H9 (cell line): ENCODE measurements around the gene NLRP13. TPM values are rescaled to one million over a fixed set of nuclear protein-coding genes. Genes with fewer than 3 reads are reported as not detected.

Experiments
- DNase-seq: peaks from one replicate; pipeline ENCODE4 v3.0.0-alpha.2; 2017
- H2AFZ ChIP-seq: one replicate; pipeline ENCODE4 v1.6.1; 2013; ENCODE audit warnings: mild to moderate bottlenecking, low read length, control low read depth, moderate library complexity
- H2AK5ac ChIP-seq: 2 replicates; pipeline ENCODE4 v1.6.1; 2013; ENCODE audit warnings: low read length, control low read depth, mixed read lengths; ENCODE audit not compliant: insufficient read length
- H2BK120ac ChIP-seq: one replicate; pipeline ENCODE4 v1.6.1; 2013; ENCODE audit warnings: low read depth, mild to moderate bottlenecking, low read length, control low read depth, inconsistent platforms; ENCODE audit not compliant: poor library complexity, severe bottlenecking
- H2BK12ac ChIP-seq: 2 replicates; pipeline ENCODE4 v1.6.1; 2013; ENCODE audit warnings: low read length, control low read depth, mixed read lengths, low read depth; ENCODE audit not compliant: insufficient read length
- H2BK15ac ChIP-seq: 2 replicates; pipeline ENCODE4 v1.6.1; 2013; ENCODE audit warnings: low read depth, low read length, control low read depth
- H2BK20ac ChIP-seq: one replicate; pipeline ENCODE4 v1.6.1; 2013; ENCODE audit warnings: low read depth, mild to moderate bottlenecking, low read length, control low read depth, inconsistent platforms; ENCODE audit not compliant: poor library complexity, severe bottlenecking
- H2BK5ac ChIP-seq: 2 replicates; pipeline ENCODE4 v1.6.1; 2013; ENCODE audit warnings: low read length, control low read depth, mixed read lengths; ENCODE audit not compliant: insufficient read length
- H3K14ac ChIP-seq: 2 replicates; pipeline ENCODE4 v1.6.1; 2013; ENCODE audit warnings: low read length, control low read depth; ENCODE audit not compliant: insufficient read depth
- H3K18ac ChIP-seq: 2 replicates; pipeline ENCODE4 v1.6.1; 2013; ENCODE audit warnings: low read depth, mild to moderate bottlenecking, mixed read lengths, low read length, control low read depth; ENCODE audit not compliant: insufficient read length
- H3K23ac ChIP-seq: 2 replicates; pipeline ENCODE4 v1.6.1; 2013; ENCODE audit warnings: low read length, control low read depth, mixed read lengths, low read depth; ENCODE audit not compliant: insufficient read length
- H3K23me2 ChIP-seq: 2 replicates; pipeline ENCODE4 v1.6.1; 2013; ENCODE audit warnings: low read depth, mild to moderate bottlenecking, mixed read lengths, low read length, control low read depth; ENCODE audit not compliant: insufficient read length, poor library complexity, severe bottlenecking
- H3K27ac ChIP-seq: 2 replicates; pipeline ENCODE4 v1.5.1; 2013; ENCODE audit warnings: low read length, control low read depth, mixed read lengths, low read depth; ENCODE audit not compliant: insufficient read length
- H3K27me3 ChIP-seq: 2 replicates; pipeline ENCODE4 v1.6.1; 2013; ENCODE audit warnings: low read length, control low read depth, inconsistent platforms; ENCODE audit not compliant: insufficient read depth
- H3K4ac ChIP-seq: 2 replicates; pipeline ENCODE4 v1.6.1; 2013; ENCODE audit warnings: low read depth, mild to moderate bottlenecking, control low read depth, inconsistent platforms, low read length, moderate library complexity
- H3K4me1 ChIP-seq: 2 replicates; pipeline ENCODE4 v1.6.1; 2013; ENCODE audit warnings: low read length, control low read depth, inconsistent platforms; ENCODE audit not compliant: insufficient read depth
- H3K4me2 ChIP-seq: 2 replicates; pipeline ENCODE4 v1.6.1; 2013; ENCODE audit warnings: low read length, control low read depth, mixed read lengths; ENCODE audit not compliant: insufficient read length, insufficient read depth
- H3K56ac ChIP-seq: 2 replicates; pipeline ENCODE4 v1.6.1; 2013; ENCODE audit warnings: low read depth, mild to moderate bottlenecking, mixed read lengths, low read length, control low read depth; ENCODE audit not compliant: insufficient read length
- H3K79me1 ChIP-seq: 2 replicates; pipeline ENCODE4 v1.6.1; 2013; ENCODE audit warnings: low read depth, mild to moderate bottlenecking, moderate library complexity, low read length, control low read depth, inconsistent platforms; ENCODE audit not compliant: insufficient read depth, poor library complexity, severe bottlenecking
- H3K79me2 ChIP-seq: 2 replicates; pipeline ENCODE4 v1.6.1; 2013; ENCODE audit warnings: low read length, control low read depth, inconsistent platforms; ENCODE audit not compliant: insufficient read depth
- H3K9ac ChIP-seq: 2 replicates; pipeline ENCODE4 v1.6.1; 2013; ENCODE audit warnings: low read length, control low read depth, mixed read lengths; ENCODE audit not compliant: insufficient read length; ENCODE audit errors: extremely low read depth
- H3K9me3 ChIP-seq: one replicate; pipeline ENCODE4 v1.6.1; 2013; ENCODE audit warnings: low read depth, low read length, inconsistent platforms; ENCODE audit not compliant: control insufficient read depth
- H3T11ph ChIP-seq: one replicate; pipeline ENCODE4 v1.6.1; 2013; ENCODE audit warnings: mild to moderate bottlenecking, low read length, control low read depth, inconsistent platforms
- H4K20me1 ChIP-seq: one replicate; pipeline ENCODE4 v1.6.1; 2013; ENCODE audit not compliant: control insufficient read depth, insufficient read length, insufficient read depth
- H4K5ac ChIP-seq: 2 replicates; pipeline ENCODE4 v1.6.1; 2013; ENCODE audit warnings: low read depth, mild to moderate bottlenecking, mixed read lengths, low read length, control low read depth; ENCODE audit not compliant: insufficient read length
- H4K8ac ChIP-seq: replicated peaks from 2 replicates; pipeline ENCODE4 v1.6.1; 2013; ENCODE audit warnings: low read length, control low read depth, mixed read lengths, low read depth; ENCODE audit not compliant: insufficient read length
- H4K91ac ChIP-seq: 2 replicates; pipeline ENCODE4 v1.6.1; 2013; ENCODE audit warnings: low read depth, mild to moderate bottlenecking, moderate library complexity, mixed read lengths, low read length, control low read depth; ENCODE audit not compliant: insufficient read length
- H3K27ac Mint-ChIP-seq, 3 experiments: 2 replicates in 2 of 3; 3 replicates in 1 of 3; pipeline ENCODE4 v1.8.0; 2020 to 2021; ENCODE audit warnings: mixed read lengths in 3 of 3, mild to moderate bottlenecking in 1 of 3, moderate library complexity in 1 of 3
- H3K27me3 Mint-ChIP-seq: 2 replicates; pipeline ENCODE4 v1.8.0; 2021; ENCODE audit warnings: low read depth, mild to moderate bottlenecking, moderate library complexity, mixed read lengths
- H3K36me3 Mint-ChIP-seq, 3 experiments: 2 replicates in 2 of 3; 3 replicates in 1 of 3; pipeline ENCODE4 v1.8.0; 2020 to 2021; ENCODE audit warnings: low read depth in 3 of 3, mixed read lengths in 3 of 3; ENCODE audit not compliant: insufficient read depth in 1 of 3
- H3K4me1 Mint-ChIP-seq, 2 experiments: 2 replicates each; pipeline ENCODE4 v1.8.0; 2020; ENCODE audit warnings: mixed read lengths in 2 of 2
- H3K4me3 Mint-ChIP-seq, 2 experiments: 2 replicates in 1 of 2; 3 replicates in 1 of 2; pipeline ENCODE4 v1.8.0; 2020 to 2021; ENCODE audit warnings: mild to moderate bottlenecking in 2 of 2, mixed read lengths in 2 of 2, moderate library complexity in 1 of 2
- H3K9me3 Mint-ChIP-seq, 2 experiments: 2 replicates in 1 of 2; 3 replicates in 1 of 2; pipeline ENCODE4 v1.8.0; 2020; ENCODE audit warnings: mild to moderate bottlenecking in 2 of 2, mixed read lengths in 2 of 2, moderate library complexity in 1 of 2
- CTCF ChIP-seq: fragments of 200-600 bp; sonication (generic); conservative IDR thresholded peaks from 3 replicates; pipeline ENCODE4 v1.8.0; 2021; ENCODE audit warnings: antibody characterized with exemption, mild to moderate bottlenecking
- WGBS: extraction: QIAGEN DNeasy Blood & Tissue Kit; methylation state at CpG from one replicate; pipeline ENCODE4 v1.1.7; 2013; ENCODE audit warnings: missing lambda C conversion rate, low lambda C conversion rate, mixed read lengths; ENCODE audit not compliant: insufficient read length; ENCODE audit errors: extremely low coverage; 5-methylcytosine and 5-hydroxymethylcytosine counted together
- total RNA-seq: library from RNA; stranded (reverse); gene quantifications from 2 replicates; pipeline ENCODE4 v1.2.1, GENCODE V29; 2021

The NLRP13 gene
- total RNA-seq, 1 experiment from 2014 or later = not detected

GRCh38 chr19:55858401-55858800 is 73.7 kb downstream of the NLRP13 start:
- Histone ChIP-seq H2AFZ (no peak overlapping the region), H3K27ac (no peak overlapping the region), H3T11ph (no peak overlapping the region), H2AK5ac (no peak overlapping the region), H2BK12ac (no peak overlapping the region), H2BK20ac (no peak overlapping the region), H3K56ac (no peak overlapping the region), H4K8ac (no peak overlapping the region), H3K4me2 (no peak overlapping the region), H3K9me3 (peaks cover 90% of the 10 kb centered on the region), H3K9ac (no peak overlapping the region), H4K20me1 (no peaks in the 10 kb centered on the region), H3K27me3 (no peaks in the 10 kb centered on the region), H3K23ac (no peak overlapping the region), H3K4ac (no peak overlapping the region), H2BK5ac (no peak overlapping the region), H3K79me1 (no peaks in the 10 kb centered on the region), H2BK15ac (no peak overlapping the region), H3K23me2 (no peaks in the 10 kb centered on the region), H2BK120ac (no peak overlapping the region), H4K5ac (no peak overlapping the region), H3K4me1 (no peaks in the 10 kb centered on the region), H3K14ac (no peak overlapping the region), H3K79me2 (no peaks in the 10 kb centered on the region), H4K91ac (no peak overlapping the region), H3K18ac (no peak overlapping the region)
- Mint-ChIP-seq H3K27me3 (peaks cover 3% of the 10 kb centered on the region), H3K4me1 (no peaks in the 10 kb centered on the region), H3K27ac (no peak overlapping the region), H3K9me3 (peaks cover 88 to 93% of the 10 kb centered on the region in 2 experiments), H3K36me3 (peaks cover 5 to 18% (median 10%) of the 10 kb centered on the region in 3 experiments; a peak in 6 of 7 replicates), H3K4me3 (no peak overlapping the region)
- TF ChIP-seq CTCF = no peak
- DNase-seq = no peak
- WGBS = no CpG with 5 or more reads among the region's 14 CpGs
